ACC112 (cell line): Measurements from ENCODE around the gene MEGF6.
"Not testable (repeated sequence)": the region's sequence is repeated elsewhere in the genome, so short reads cannot be mapped to it uniquely, and the experiment has no call there.

Experiments
- H2AFZ ChIP-seq: fragments of 200-600 bp; sonication (generic); one replicate; pipeline ENCODE4 v1.6.0; 2017; ENCODE audit warnings: antibody characterized with exemption, low read length; ENCODE audit not compliant: unreplicated experiment
- H3K27ac ChIP-seq: fragments of 200-600 bp; sonication (generic); 2 replicates; pipeline ENCODE4 v1.5.1; 2014; ENCODE audit warnings: low read depth, mild to moderate bottlenecking, antibody characterized with exemption, low read length, moderate library complexity
- H3K27me3 ChIP-seq: fragments of 200-600 bp; sonication (generic); 2 replicates; pipeline ENCODE4 v1.6.1; 2014; ENCODE audit warnings: mild to moderate bottlenecking, antibody characterized with exemption, low read length, moderate library complexity, mixed read lengths; ENCODE audit not compliant: insufficient read depth
- H3K36me3 ChIP-seq: fragments of 200-600 bp; sonication (generic); 2 replicates; pipeline ENCODE4 v1.6.1; 2016; ENCODE audit warnings: mild to moderate bottlenecking, antibody characterized with exemption, low read length, moderate library complexity, mixed read lengths; ENCODE audit not compliant: insufficient read depth
- H3K4me1 ChIP-seq: fragments of 200-600 bp; sonication (generic); one replicate; pipeline ENCODE4 v1.6.1; 2016; ENCODE audit warnings: low read length, mixed read lengths; ENCODE audit not compliant: insufficient read depth, unreplicated experiment, control insufficient read depth
- H3K4me3 ChIP-seq: fragments of 200-600 bp; sonication (generic); 2 replicates; pipeline ENCODE4 v1.5.1; 2014; ENCODE audit warnings: mild to moderate bottlenecking, low read depth, low read length
- H3K79me2 ChIP-seq: fragments of 200-600 bp; sonication (generic); one replicate; pipeline ENCODE4 v1.6.0; 2016; ENCODE audit warnings: low read length; ENCODE audit not compliant: control insufficient read depth, unreplicated experiment, insufficient read depth

Gene MEGF6

GRCh38 chr1:3626025-3626424 is 14.7 kb upstream of the MEGF6 start:
- H3K4me3 ChIP-seq: peak overlapping the region; percentile 99
- H2AFZ ChIP-seq: no peak overlapping the region
- H3K27me3 ChIP-seq: no peaks in the 10 kb centered on the region
- H3K79me2 ChIP-seq: no peaks in the 10 kb centered on the region
- H3K27ac ChIP-seq: no peak overlapping the region
- H3K36me3 ChIP-seq: 0 out of 2 replicates have a peak, but pooled peaks cover 4% of the 10 kb centered on the region
- peaks cover 17% of the 10 kb centered on the region for H3K4me1 ChIP-seq

- H3K4me1 ChIP-seq: peaks cover 17% of the 10 kb centered on the region
- H3K27ac ChIP-seq: no peak overlapping the region
- H3K79me2 ChIP-seq: no peaks in the 10 kb centered on the region
- peak overlapping the region; percentile 99 for H3K4me3 ChIP-seq
- 0 out of 2 replicates have a peak, but pooled peaks cover 4% of the 10 kb centered on the region for H3K36me3 ChIP-seq
- no peak overlapping the region for H2AFZ ChIP-seq
- no peaks in the 10 kb centered on the region for H3K27me3 ChIP-seq
Measured at GRCh38 chr1:3625151-3625907, 14.0 kb upstream of the MEGF6 start.

GRCh38 chr1:3624200-3625136 is 13.2 kb upstream of the MEGF6 start, which contains the start of gene TPRG1L:
Gene TPRG1L (plus strand): TSS chr1:3625015. CDS start chr1:3625073, 58 bp downstream.
- peak within 1 kb of the TSS; percentile 98 for H2AFZ ChIP-seq

GRCh38 chr1:3623441-3624199 is 12.3 kb upstream of the MEGF6 start:
- H3K4me3 ChIP-seq: peak overlapping the region; percentile 99
- H3K79me2 ChIP-seq: no peaks in the 10 kb centered on the region
- H3K27me3 ChIP-seq: no peaks in the 10 kb centered on the region
- peak overlapping the region; percentile 98 for H2AFZ ChIP-seq
- H3K4me1 ChIP-seq: peaks cover 14% of the 10 kb centered on the region
- H3K27ac ChIP-seq: no peak overlapping the region
- H3K36me3 ChIP-seq: no peaks in the 10 kb centered on the region

More at GRCh38 chr1:3624200-3625136, 13.2 kb upstream of the MEGF6 start, which contains the start of gene TPRG1L:
- Histone ChIP-seq H3K4me1 (peaks cover 14% of the 10 kb centered on the region), H3K4me3 (peak within 1 kb of the TSS; percentile 99), H3K79me2 (no peaks in the 10 kb centered on the region), H3K27me3 (no peaks in the 10 kb centered on the region), H3K27ac (no peak within 1 kb of the TSS), H3K36me3 (0 out of 2 replicates have a peak, but pooled peaks cover 4% of the 10 kb centered on the region)

GRCh38 chr1:3622102-3622501 is 10.8 kb upstream of the MEGF6 start:
- H3K4me3 ChIP-seq, H3K36me3 ChIP-seq, H2AFZ ChIP-seq, H3K79me2 ChIP-seq, H3K27ac ChIP-seq, H3K27me3 ChIP-seq: not testable (repeated sequence)
- H3K4me1 ChIP-seq: peaks cover 14% of the 10 kb centered on the region

GRCh38 chr1:3621151-3621671 is 9.9 kb upstream of the MEGF6 start:
- H2AFZ ChIP-seq, H3K79me2 ChIP-seq, H3K36me3 ChIP-seq, H3K27me3 ChIP-seq, H3K27ac ChIP-seq, H3K4me3 ChIP-seq: not testable (repeated sequence)
- peaks cover 14% of the 10 kb centered on the region for H3K4me1 ChIP-seq

GRCh38 chr1:3620708-3621107 is 9.4 kb upstream of the MEGF6 start:
- H3K27me3 ChIP-seq: no peaks in the 10 kb centered on the region
- H3K4me3 ChIP-seq: no peak overlapping the region

GRCh38 chr1:3618881-3619671 is 7.8 kb upstream of the MEGF6 start:
- Histone ChIP-seq H2AFZ (no peak overlapping the region), H3K27me3 (no peaks in the 10 kb centered on the region), H3K4me3 (no peak overlapping the region), H3K36me3 (no peaks in the 10 kb centered on the region), H3K79me2 (no peaks in the 10 kb centered on the region), H3K4me1 (peaks cover 7% of the 10 kb centered on the region), H3K27ac (no peak overlapping the region)

More at GRCh38 chr1:3620708-3621107, 9.4 kb upstream of the MEGF6 start:
- Histone ChIP-seq H3K79me2 (no peaks in the 10 kb centered on the region), H2AFZ (no peak overlapping the region), H3K36me3 (no peaks in the 10 kb centered on the region), H3K27ac (no peak overlapping the region), H3K4me1 (peaks cover 9% of the 10 kb centered on the region)

- H3K4me3 ChIP-seq: no peak overlapping the region
- no peak overlapping the region for H2AFZ ChIP-seq
- H3K27me3 ChIP-seq: no peaks in the 10 kb centered on the region
- H3K4me1 ChIP-seq: peaks cover 12% of the 10 kb centered on the region
- H3K79me2 ChIP-seq: no peaks in the 10 kb centered on the region
- no peaks in the 10 kb centered on the region for H3K36me3 ChIP-seq
- H3K27ac ChIP-seq: no peak overlapping the region
Measured at GRCh38 chr1:3618531-3618880, 7.2 kb upstream of the MEGF6 start.
